ENCODE data around the gene DYNC1I1. TPM values are rescaled to one million over a fixed set of nuclear protein-coding genes. Genes with fewer than 3 reads are reported as not detected.

The DYNC1I1 gene
- total and polyA plus RNA-seq, 2 experiments from 2014 or later = 1.4 to 4.1 TPM

DNA sequence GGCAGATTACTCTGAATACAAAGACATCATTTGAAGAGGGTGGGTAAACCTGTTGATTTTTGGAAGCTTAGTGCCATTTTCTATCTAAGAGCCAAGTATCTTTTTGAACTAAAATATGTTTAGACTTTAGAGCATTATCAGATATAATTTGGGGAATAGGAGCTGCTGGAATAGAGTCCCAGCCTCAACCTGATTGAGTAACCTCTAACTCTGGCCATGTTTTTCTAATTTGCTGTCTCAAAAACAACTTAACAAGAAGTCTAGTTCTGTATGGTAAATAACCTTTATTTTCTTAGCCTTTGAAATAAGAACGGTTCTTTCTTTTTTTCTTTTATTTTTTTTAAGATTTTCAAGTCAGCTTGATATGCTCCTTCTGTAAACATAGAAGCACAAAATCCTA, 224.5 kb downstream of the DYNC1I1 start:
- H3K36me3 Mint-ChIP-seq (ENCODE audit: low read depth) = no peaks in the 10 kb centered on the region
- no peak overlapping the region for H3K4me2 ChIP-seq
- ATAC-seq = no peak
- no peaks in the 10 kb centered on the region for H3F3A ChIP-seq (replicated peaks; ENCODE audit: low read depth)
- no peaks in the 10 kb centered on the region for H3K27me3 ChIP-seq (ENCODE audit: insufficient read depth)
- peaks cover 1% of the 10 kb centered on the region for H3K27me3 Mint-ChIP-seq (ENCODE audit: insufficient read depth, low read depth, poor library complexity)
- no peaks in the 10 kb centered on the region for H3K4me1 ChIP-seq (ENCODE audit: insufficient read depth)
- H3K27ac ChIP-seq (ENCODE audit: low read depth) = no peak overlapping the region
- H4K20me1 ChIP-seq (replicated peaks; ENCODE audit: insufficient read depth) = no peaks in the 10 kb centered on the region
- no peak overlapping the region for H3K27ac Mint-ChIP-seq
- no peak overlapping the region for H3K4me3 ChIP-seq
- H2AFZ ChIP-seq = no peak overlapping the region
- no peak for TF ChIP-seq STAT1 (IDR thresholded peaks at IDR 0.05; ENCODE audit: unreplicated experiment)
- TF ChIP-seq, protein P1, sequence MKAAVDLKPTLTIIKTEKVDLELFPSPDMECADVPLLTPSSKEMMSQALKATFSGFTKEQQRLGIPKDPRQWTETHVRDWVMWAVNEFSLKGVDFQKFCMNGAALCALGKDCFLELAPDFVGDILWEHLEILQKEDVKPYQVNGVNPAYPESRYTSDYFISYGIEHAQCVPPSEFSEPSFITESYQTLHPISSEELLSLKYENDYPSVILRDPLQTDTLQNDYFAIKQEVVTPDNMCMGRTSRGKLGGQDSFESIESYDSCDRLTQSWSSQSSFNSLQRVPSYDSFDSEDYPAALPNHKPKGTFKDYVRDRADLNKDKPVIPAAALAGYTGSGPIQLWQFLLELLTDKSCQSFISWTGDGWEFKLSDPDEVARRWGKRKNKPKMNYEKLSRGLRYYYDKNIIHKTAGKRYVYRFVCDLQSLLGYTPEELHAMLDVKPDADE (IDR thresholded peaks at IDR 0.05) = no peak
- TF ChIP-seq, protein P2, sequence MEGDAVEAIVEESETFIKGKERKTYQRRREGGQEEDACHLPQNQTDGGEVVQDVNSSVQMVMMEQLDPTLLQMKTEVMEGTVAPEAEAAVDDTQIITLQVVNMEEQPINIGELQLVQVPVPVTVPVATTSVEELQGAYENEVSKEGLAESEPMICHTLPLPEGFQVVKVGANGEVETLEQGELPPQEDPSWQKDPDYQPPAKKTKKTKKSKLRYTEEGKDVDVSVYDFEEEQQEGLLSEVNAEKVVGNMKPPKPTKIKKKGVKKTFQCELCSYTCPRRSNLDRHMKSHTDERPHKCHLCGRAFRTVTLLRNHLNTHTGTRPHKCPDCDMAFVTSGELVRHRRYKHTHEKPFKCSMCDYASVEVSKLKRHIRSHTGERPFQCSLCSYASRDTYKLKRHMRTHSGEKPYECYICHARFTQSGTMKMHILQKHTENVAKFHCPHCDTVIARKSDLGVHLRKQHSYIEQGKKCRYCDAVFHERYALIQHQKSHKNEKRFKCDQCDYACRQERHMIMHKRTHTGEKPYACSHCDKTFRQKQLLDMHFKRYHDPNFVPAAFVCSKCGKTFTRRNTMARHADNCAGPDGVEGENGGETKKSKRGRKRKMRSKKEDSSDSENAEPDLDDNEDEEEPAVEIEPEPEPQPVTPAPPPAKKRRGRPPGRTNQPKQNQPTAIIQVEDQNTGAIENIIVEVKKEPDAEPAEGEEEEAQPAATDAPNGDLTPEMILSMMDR (conservative IDR thresholded peaks at IDR 0.05; ENCODE audit: low read depth in 2 of 2) = no peak
- H3K4me1 Mint-ChIP-seq = no peaks in the 10 kb centered on the region
- DNase-seq (ENCODE audit: low spot score) = no peak
- no peaks in the 10 kb centered on the region for H3K9me2 ChIP-seq (ENCODE audit: insufficient read depth)
- H3K36me3 ChIP-seq (ENCODE audit: insufficient read depth) = no peaks in the 10 kb centered on the region
- no peaks in the 10 kb centered on the region for H3K9me3 Mint-ChIP-seq
- no peaks in the 10 kb centered on the region for H3K79me2 ChIP-seq (replicated peaks; ENCODE audit: insufficient read depth)
- H3K4me3 Mint-ChIP-seq = no peak overlapping the region

DNA sequence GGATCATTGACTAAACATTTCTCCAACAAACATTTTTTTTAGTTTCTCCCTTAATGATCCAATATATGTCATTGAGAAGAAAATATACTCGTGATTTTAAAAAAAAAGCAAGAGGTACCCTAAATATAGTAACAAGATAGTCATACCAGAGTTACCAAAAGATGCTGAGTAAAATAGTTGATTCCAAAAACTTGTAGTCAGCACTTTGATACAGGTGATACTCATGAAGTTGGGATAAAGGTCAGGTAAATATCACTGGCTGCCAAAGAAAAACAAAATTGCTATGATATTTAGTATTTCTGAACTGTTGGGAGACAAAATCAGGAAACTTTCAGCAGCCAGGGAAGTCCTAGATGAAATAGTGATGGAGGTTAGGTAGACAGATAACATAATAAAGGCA, 225.3 kb downstream of the DYNC1I1 start:
- H3K4me1 Mint-ChIP-seq = no peaks in the 10 kb centered on the region
- H3K27me3 ChIP-seq (ENCODE audit: insufficient read depth) = no peaks in the 10 kb centered on the region
- no peak for ATAC-seq
- no peaks in the 10 kb centered on the region for H3F3A ChIP-seq (replicated peaks; ENCODE audit: low read depth)
- no peaks in the 10 kb centered on the region for H3K79me2 ChIP-seq (replicated peaks; ENCODE audit: insufficient read depth)
- H3K27ac ChIP-seq (ENCODE audit: low read depth) = no peak overlapping the region
- no peak overlapping the region for H3K4me2 ChIP-seq
- H3K27ac Mint-ChIP-seq = no peak overlapping the region
- H3K4me1 ChIP-seq (ENCODE audit: insufficient read depth) = no peaks in the 10 kb centered on the region
- peaks cover 1% of the 10 kb centered on the region for H3K27me3 Mint-ChIP-seq (ENCODE audit: insufficient read depth, low read depth, poor library complexity)
- H3K36me3 Mint-ChIP-seq (ENCODE audit: low read depth) = no peaks in the 10 kb centered on the region
- DNase-seq (ENCODE audit: low spot score) = no peak
- H3K36me3 ChIP-seq (ENCODE audit: insufficient read depth) = no peaks in the 10 kb centered on the region
- H2AFZ ChIP-seq = no peak overlapping the region
- no peaks in the 10 kb centered on the region for H3K9me3 Mint-ChIP-seq
- H3K9me2 ChIP-seq (ENCODE audit: insufficient read depth) = no peaks in the 10 kb centered on the region
- H3K4me3 Mint-ChIP-seq = no peak overlapping the region
- no peak overlapping the region for H3K4me3 ChIP-seq
- no peaks in the 10 kb centered on the region for H4K20me1 ChIP-seq (replicated peaks; ENCODE audit: insufficient read depth)
- TF ChIP-seq, protein P1 (IDR thresholded peaks at IDR 0.05) = no peak
- TF ChIP-seq ZNF331 (CRISPR knock-in tag; IDR thresholded peaks at IDR 0.05; ENCODE audit: low read depth) = no peak
- TF ChIP-seq, protein P3, sequence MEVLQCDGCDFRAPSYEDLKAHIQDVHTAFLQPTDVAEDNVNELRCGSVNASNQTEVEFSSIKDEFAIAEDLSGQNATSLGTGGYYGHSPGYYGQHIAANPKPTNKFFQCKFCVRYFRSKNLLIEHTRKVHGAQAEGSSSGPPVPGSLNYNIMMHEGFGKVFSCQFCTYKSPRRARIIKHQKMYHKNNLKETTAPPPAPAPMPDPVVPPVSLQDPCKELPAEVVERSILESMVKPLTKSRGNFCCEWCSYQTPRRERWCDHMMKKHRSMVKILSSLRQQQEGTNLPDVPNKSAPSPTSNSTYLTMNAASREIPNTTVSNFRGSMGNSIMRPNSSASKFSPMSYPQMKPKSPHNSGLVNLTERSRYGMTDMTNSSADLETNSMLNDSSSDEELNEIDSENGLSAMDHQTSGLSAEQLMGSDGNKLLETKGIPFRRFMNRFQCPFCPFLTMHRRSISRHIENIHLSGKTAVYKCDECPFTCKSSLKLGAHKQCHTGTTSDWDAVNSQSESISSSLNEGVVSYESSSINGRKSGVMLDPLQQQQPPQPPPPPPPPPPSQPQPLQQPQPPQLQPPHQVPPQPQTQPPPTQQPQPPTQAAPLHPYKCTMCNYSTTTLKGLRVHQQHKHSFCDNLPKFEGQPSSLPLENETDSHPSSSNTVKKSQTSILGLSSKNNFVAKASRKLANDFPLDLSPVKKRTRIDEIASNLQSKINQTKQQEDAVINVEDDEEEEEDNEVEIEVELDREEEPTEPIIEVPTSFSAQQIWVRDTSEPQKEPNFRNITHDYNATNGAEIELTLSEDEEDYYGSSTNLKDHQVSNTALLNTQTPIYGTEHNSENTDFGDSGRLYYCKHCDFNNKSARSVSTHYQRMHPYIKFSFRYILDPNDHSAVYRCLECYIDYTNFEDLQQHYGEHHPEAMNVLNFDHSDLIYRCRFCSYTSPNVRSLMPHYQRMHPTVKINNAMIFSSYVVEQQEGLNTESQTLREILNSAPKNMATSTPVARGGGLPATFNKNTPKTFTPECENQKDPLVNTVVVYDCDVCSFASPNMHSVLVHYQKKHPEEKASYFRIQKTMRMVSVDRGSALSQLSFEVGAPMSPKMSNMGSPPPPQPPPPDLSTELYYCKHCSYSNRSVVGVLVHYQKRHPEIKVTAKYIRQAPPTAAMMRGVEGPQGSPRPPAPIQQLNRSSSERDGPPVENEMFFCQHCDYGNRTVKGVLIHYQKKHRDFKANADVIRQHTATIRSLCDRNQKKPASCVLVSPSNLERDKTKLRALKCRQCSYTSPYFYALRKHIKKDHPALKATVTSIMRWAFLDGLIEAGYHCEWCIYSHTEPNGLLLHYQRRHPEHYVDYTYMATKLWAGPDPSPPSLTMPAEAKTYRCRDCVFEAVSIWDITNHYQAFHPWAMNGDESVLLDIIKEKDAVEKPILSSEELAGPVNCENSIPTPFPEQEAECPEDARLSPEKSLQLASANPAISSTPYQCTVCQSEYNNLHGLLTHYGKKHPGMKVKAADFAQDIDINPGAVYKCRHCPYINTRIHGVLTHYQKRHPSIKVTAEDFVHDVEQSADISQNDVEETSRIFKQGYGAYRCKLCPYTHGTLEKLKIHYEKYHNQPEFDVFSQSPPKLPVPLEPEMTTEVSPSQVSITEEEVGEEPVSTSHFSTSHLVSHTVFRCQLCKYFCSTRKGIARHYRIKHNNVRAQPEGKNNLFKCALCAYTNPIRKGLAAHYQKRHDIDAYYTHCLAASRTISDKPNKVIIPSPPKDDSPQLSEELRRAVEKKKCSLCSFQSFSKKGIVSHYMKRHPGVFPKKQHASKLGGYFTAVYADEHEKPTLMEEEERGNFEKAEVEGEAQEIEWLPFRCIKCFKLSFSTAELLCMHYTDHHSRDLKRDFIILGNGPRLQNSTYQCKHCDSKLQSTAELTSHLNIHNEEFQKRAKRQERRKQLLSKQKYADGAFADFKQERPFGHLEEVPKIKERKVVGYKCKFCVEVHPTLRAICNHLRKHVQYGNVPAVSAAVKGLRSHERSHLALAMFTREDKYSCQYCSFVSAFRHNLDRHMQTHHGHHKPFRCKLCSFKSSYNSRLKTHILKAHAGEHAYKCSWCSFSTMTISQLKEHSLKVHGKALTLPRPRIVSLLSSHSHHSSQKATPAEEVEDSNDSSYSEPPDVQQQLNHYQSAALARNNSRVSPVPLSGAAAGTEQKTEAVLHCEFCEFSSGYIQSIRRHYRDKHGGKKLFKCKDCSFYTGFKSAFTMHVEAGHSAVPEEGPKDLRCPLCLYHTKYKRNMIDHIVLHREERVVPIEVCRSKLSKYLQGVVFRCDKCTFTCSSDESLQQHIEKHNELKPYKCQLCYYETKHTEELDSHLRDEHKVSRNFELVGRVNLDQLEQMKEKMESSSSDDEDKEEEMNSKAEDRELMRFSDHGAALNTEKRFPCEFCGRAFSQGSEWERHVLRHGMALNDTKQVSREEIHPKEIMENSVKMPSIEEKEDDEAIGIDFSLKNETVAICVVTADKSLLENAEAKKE (CRISPR knock-in tag; IDR thresholded peaks at IDR 0.05) = no peak
- no peak for TF ChIP-seq JUNB (IDR thresholded peaks at IDR 0.05; ENCODE audit: unreplicated experiment)
- TF ChIP-seq CREB1 (CRISPR knock-in tag; IDR thresholded peaks at IDR 0.05; ENCODE audit: low read depth) = no peak
- TF ChIP-seq EZH2 (IDR thresholded peaks at IDR 0.05; ENCODE audit: low read depth, unreplicated experiment) = no peak
- no peak for TF ChIP-seq EZH2phosphoT487 (IDR thresholded peaks at IDR 0.05; ENCODE audit: unreplicated experiment)
- no peak for TF ChIP-seq POLR2AphosphoS5 (IDR thresholded peaks at IDR 0.05; ENCODE audit: low read depth)
- TF ChIP-seq ZNF114 (CRISPR knock-in tag; IDR thresholded peaks at IDR 0.05) = no peak

All from GM23338 (cell line).